Right atrium auricular region (tissue), 2 donors: Measurements from ENCODE around the gene NTRK1. TPM values are rescaled to one million over a fixed set of nuclear protein-coding genes. Genes with fewer than 3 reads are reported as not detected.
A peak's percentile ranks its signal among the peaks of the same experiment; 100 is the strongest.

Experiments
- DNase-seq: peaks from one replicate; pipeline ENCODE4 v3.0.0-alpha.2; 2019; ENCODE audit warnings: low spot score
- H3K27ac ChIP-seq, 2 donors: fragments of 200-600 bp; sonication (generic); 1 replicate in 1 of 2; 2 replicates in 1 of 2; pipeline ENCODE4 v1.5.1; 2016 to 2019
- H3K27me3 ChIP-seq, 2 donors: fragments of 200-600 bp; sonication (generic); one replicate each; pipeline versions ENCODE4 v1.5.1 to v1.6.0; 2017 to 2019
- H3K36me3 ChIP-seq: fragments of 200-600 bp; sonication (generic); one replicate; pipeline ENCODE4 v1.5.1; 2016
- H3K4me1 ChIP-seq, 2 donors: fragments of 200-600 bp; sonication (generic); one replicate each; pipeline versions ENCODE4 v1.5.1 to v1.6.0; 2017 to 2019
- H3K4me3 ChIP-seq, 2 donors: fragments of 200-600 bp; sonication (generic); 1 replicate in 1 of 2; 2 replicates in 1 of 2; pipeline ENCODE4 v1.5.1; 2017 to 2019; ENCODE audit warnings: mild to moderate bottlenecking in 1 of 2, moderate library complexity in 1 of 2
- H3K9me3 ChIP-seq, 2 donors: fragments of 200-600 bp; sonication (generic); one replicate each; pipeline ENCODE4 v1.5.1; 2019
- CTCF ChIP-seq, 2 donors: fragments of 200-600 bp; sonication (generic); IDR thresholded peaks; one replicate each; pipeline ENCODE4 v1.5.1; 2019; ENCODE audit warnings: antibody characterized with exemption in 2 of 2
- total RNA-seq, 2 donors: library from RNA; depleted of rRNA; stranded (reverse); fragments of >200 nt; gene quantifications; one replicate each; pipeline ENCODE4 v1.1.0, GENCODE V29; 2016

NTRK1 gene
- total RNA-seq, 2 donors from 2014 or later = 0.43 to 1.7 TPM

- peak overlapping the region in 1 of 2 donors; percentile 40 for H3K4me3 ChIP-seq
- no peaks in the 10 kb centered on the region for H3K36me3 ChIP-seq
- peak in 1 of 2 donors; percentile 0 for TF ChIP-seq CTCF (IDR thresholded peaks at IDR 0.05)
- no peak for DNase-seq
- peaks cover 19 to 20% of the 10 kb centered on the region in 2 donors for H3K27me3 ChIP-seq
- H3K9me3 ChIP-seq = no peaks in the 10 kb centered on the region
- H3K27ac ChIP-seq = no peak overlapping the region
- H3K4me1 ChIP-seq = peaks cover 0 to 31% of the 10 kb centered on the region in 2 donors
Measured at GRCh38 chr1:156928043-156928602, 67.5 kb downstream of the NTRK1 start.

GRCh38 chr1:156929596-156930238 is 69.1 kb downstream of the NTRK1 start:
- no peaks in the 10 kb centered on the region for H3K9me3 ChIP-seq
- no peak overlapping the region for H3K4me3 ChIP-seq
- TF ChIP-seq CTCF (IDR thresholded peaks at IDR 0.05) = no peak
- H3K4me1 ChIP-seq = peaks cover 0 to 19% of the 10 kb centered on the region in 2 donors
- no peaks in the 10 kb centered on the region for H3K36me3 ChIP-seq
- H3K27ac ChIP-seq = no peak overlapping the region
- peaks cover 4 to 13% of the 10 kb centered on the region in 2 donors for H3K27me3 ChIP-seq
- no peak for DNase-seq

- H3K9me3 ChIP-seq = no peaks in the 10 kb centered on the region
- peaks cover 0 to 19% of the 10 kb centered on the region in 2 donors for H3K4me1 ChIP-seq
- no peaks in the 10 kb centered on the region for H3K36me3 ChIP-seq
- no peak for DNase-seq
- no peak for TF ChIP-seq CTCF (IDR thresholded peaks at IDR 0.05)
- no peak overlapping the region for H3K4me3 ChIP-seq
- peaks cover 0 to 9% of the 10 kb centered on the region in 2 donors for H3K27me3 ChIP-seq
- H3K27ac ChIP-seq = no peak overlapping the region
Measured at GRCh38 chr1:156930483-156930882, 69.8 kb downstream of the NTRK1 start.

Other genes starting within 250 kb of the NTRK1 start
- gene HAPLN2, start 241.4 kb upstream of the NTRK1 start, total RNA-seq = 1 to 10 TPM; 1.2 to 1.8 TPM
- not detected for gene BCAN, start 218.7 kb upstream of the NTRK1 start, total RNA-seq
- 100 to 1,000 TPM; 134 to 173 TPM for gene NES, start 183.5 kb upstream of the NTRK1 start, total RNA-seq
- gene CRABP2, start 155.3 kb upstream of the NTRK1 start, total RNA-seq = 1 to 10 TPM in 1 of 2 donors, under 1 TPM in 1; 0.67 to 2.5 TPM
- gene METTL25B, start 132.4 kb upstream of the NTRK1 start, total RNA-seq = 10 to 100 TPM in 1 of 2 donors, 1 to 10 TPM in 1; 7.4 to 15.6 TPM
- 10 to 100 TPM; 13.6 to 18.0 TPM for gene ISG20L2, start 132.1 kb upstream of the NTRK1 start, total RNA-seq
- gene MRPL24, start 119.8 kb upstream of the NTRK1 start, total RNA-seq = 10 to 100 TPM; 45.8 to 50.5 TPM
- 100 to 1,000 TPM; 110 to 137 TPM for gene HDGF, start 109.2 kb upstream of the NTRK1 start, total RNA-seq
- gene PRCC, start 93.3 kb upstream of the NTRK1 start, total RNA-seq = 10 to 100 TPM; 29.8 to 34.3 TPM
- gene SH2D2A, start 44.0 kb upstream of the NTRK1 start, total RNA-seq = under 1 TPM; 0.30 to 0.98 TPM
- not detected for gene INSRR, start 1.7 kb upstream of the NTRK1 start, total RNA-seq
- gene PEAR1, start 32.9 kb downstream of the NTRK1 start, total RNA-seq = 10 to 100 TPM in 1 of 2 donors, 1 to 10 TPM in 1; 7.9 to 12.5 TPM
- gene LRRC71, start 59.8 kb downstream of the NTRK1 start, total RNA-seq = not detected
- gene ARHGEF11, start 184.9 kb downstream of the NTRK1 start, total RNA-seq = 10 to 100 TPM; 26.6 to 33.5 TPM
- gene ETV3L, start 238.9 kb downstream of the NTRK1 start, total RNA-seq = not detected